HT-29 (cell line): ENCODE measurements around the gene GDF7. TPM values are rescaled to one million over a fixed set of nuclear protein-coding genes. Genes with fewer than 3 reads are reported as not detected.

Source experiments
- total RNA-seq: library from RNA; depleted of rRNA; stranded (reverse); fragments of >200 nt; shearing (Covaris generic); gene quantifications from 2 replicates; pipeline ENCODE4 v1.2.3, GENCODE V29; 2014; rRNA removed

GDF7 gene
- total RNA-seq, 1 experiment from 2014 or later, result not detected

Other genes starting within 250 kb of the GDF7 start
- 702 and 712 TPM in 2 replicates for gene RHOB, start 220.1 kb upstream of the GDF7 start, total RNA-seq
- 22.6 and 23.0 TPM in 2 replicates for gene HS1BP3, start 16.0 kb upstream of the GDF7 start, total RNA-seq
- 7.4 and 14.4 TPM in 2 replicates for gene LDAH, start 156.0 kb downstream of the GDF7 start, total RNA-seq